Retinal pigment epithelial cell (primary cell): ENCODE data around the gene ARHGEF7.

ENCODE experiments used
- DNase-seq: peaks from one replicate; pipeline ENCODE4 v3.0.0-alpha.2; 2010; ENCODE audit warnings: low read depth
- H3K4me3 ChIP-seq: 2 replicates; pipeline ENCODE4 v1.5.1; 2011; ENCODE audit warnings: mild to moderate bottlenecking, low read length, control low read depth, moderate library complexity
- TF ChIP-seq, protein P1 (sequence below): conservative IDR thresholded peaks from 2 replicates; pipeline ENCODE4 v1.5.1; 2011; ENCODE audit warnings: low read depth, low read length, control low read depth, inconsistent platforms

The ARHGEF7 gene

DNA sequence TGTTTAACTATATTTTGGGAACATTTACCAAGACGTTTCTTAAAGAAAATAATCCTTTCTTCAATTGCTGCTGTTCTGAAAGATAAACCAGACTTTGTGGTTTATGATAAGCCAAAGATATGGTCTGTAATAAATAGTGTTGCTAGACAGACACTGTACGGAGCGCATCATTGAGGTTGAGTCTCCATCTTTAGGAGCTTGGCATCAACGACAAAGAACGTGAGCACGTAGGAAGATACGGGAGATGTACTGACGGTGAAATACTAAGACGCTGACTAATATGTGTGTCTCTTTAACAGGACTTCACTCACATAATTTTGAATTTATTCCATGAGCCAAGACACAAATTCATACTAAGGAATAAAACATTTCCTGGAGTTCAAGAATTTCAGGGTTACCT lies 221.6 kb downstream of the ARHGEF7 start:
- H3K4me3 ChIP-seq, result no peak overlapping the region
- TF ChIP-seq, protein P1, sequence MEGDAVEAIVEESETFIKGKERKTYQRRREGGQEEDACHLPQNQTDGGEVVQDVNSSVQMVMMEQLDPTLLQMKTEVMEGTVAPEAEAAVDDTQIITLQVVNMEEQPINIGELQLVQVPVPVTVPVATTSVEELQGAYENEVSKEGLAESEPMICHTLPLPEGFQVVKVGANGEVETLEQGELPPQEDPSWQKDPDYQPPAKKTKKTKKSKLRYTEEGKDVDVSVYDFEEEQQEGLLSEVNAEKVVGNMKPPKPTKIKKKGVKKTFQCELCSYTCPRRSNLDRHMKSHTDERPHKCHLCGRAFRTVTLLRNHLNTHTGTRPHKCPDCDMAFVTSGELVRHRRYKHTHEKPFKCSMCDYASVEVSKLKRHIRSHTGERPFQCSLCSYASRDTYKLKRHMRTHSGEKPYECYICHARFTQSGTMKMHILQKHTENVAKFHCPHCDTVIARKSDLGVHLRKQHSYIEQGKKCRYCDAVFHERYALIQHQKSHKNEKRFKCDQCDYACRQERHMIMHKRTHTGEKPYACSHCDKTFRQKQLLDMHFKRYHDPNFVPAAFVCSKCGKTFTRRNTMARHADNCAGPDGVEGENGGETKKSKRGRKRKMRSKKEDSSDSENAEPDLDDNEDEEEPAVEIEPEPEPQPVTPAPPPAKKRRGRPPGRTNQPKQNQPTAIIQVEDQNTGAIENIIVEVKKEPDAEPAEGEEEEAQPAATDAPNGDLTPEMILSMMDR, result no peak
- DNase-seq, result no peak

DNA sequence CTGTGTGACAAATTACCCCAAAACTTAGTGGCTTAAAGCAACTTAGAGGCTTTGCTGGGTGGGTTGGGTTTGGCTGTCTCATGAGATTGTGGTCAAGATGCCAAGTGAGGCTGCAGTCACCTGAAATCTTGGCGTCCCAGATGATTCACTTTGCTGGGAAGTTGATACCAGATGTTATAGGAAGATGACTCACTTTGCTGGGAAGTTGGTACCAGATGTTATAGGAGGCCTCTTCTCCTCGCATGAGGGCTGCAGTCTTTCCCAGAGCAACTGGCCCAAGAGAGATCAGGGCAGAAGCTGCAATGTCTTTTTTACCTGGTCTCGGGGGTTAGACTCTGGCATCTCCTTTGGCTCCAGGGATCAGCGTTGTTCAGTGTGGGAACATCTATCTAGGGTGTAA lies 222.1 kb downstream of the ARHGEF7 start:
- no peak overlapping the region for H3K4me3 ChIP-seq
- TF ChIP-seq, protein P1, result no peak
- DNase-seq, result no peak

DNA sequence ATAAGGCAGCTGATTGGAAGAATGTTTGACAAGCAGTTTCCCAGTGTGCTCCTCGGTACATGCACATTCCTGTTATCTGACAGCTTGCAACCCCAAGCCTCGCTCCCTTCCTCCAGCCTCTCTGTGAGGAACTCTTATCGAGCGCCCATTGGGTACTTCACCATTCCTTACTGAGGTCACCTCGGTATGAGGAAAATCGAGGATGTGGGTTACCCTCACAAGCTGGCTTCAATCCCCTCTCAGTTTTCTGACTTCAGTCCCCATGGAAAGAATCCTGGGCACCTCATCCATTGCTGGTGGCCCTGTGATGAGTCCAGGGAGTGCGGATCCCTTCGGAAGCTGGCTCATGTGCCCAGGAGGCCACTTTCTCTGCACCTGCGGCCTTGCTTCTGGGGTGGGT lies 222.6 kb downstream of the ARHGEF7 start:
- DNase-seq, result no peak
- no peak overlapping the region for H3K4me3 ChIP-seq
- TF ChIP-seq, protein P1, result no peak

DNA sequence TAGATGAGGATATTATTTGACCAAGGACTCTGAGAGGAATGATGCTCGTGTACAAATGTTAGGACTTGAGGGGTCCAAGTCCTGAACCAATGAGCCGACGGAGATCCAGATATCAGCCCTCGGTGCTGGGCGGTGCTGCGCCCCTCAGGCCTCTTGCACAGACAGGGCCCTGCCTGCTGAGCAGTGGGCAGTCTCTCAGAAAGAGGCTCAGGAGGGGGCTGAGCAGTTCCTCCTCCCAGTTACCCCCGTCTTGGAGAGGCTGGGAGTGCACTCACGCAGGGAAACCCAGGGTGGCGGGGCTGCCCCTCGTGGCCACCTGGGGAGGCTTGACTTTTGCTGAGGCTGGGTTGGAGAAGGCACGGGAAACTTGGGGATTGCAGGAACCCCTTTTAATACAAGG lies 223.7 kb downstream of the ARHGEF7 start:
- TF ChIP-seq, protein P1, result no peak
- no peak overlapping the region for H3K4me3 ChIP-seq
- no peak for DNase-seq

DNA sequence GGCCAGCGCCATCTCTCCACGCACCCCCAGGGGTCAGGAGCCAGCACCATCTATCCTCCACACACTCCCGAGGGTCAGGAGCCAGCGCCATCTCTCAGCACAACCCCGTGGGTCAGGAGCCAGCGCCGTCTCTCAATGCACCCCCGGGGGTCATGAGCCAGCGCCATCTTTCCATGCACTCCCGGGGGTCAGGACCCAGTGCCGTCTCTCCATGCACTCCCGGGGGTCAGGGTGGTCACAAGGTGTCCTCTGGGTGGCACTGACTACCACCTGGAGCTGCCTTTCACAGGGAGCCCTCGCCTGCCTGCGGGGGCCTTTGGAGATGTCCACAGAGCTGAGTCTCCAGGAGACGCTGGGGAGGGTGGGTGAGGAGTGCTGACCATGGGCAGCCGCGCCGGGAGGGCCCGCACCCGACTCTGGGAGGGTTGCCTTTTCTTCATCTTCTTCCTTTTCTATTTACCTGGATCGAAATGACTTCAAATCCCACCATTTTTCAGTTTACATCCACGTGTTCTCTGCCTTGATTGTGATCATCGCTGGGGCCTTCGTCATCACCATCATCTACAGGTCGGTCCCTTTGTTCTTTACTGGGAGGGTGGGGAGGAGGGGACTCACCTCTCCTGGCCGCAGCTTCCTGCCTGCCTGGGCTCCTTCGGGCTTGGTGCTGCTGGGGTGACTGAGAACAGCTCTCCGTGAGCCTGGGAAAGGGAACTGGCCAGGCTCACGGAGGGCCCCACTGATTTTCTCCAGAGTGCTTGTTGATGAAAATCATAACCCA lies 224.4 kb downstream of the ARHGEF7 start:
- no peak overlapping the region for H3K4me3 ChIP-seq
- no peak for DNase-seq
- TF ChIP-seq, protein P1, result no peak

DNA sequence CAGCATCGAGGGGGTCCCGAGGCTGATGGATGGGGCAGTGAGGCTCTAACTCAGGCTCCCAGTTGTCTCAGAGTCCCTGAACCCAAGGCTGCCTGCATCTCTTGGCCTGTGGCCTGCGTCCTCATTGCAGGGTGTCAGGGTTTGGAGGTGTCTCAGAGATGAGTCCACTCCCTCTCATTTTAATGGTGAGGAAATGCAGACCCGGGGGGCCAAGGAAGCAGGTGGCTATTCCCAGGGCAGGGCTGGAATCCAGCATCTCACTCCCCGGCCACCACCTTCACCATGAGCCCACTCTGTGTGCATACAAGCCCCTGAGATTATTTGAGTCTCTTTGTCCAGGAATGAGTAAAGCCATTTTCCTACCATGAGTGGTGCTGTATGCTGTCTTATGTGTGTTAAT lies 226.8 kb downstream of the ARHGEF7 start:
- no peak overlapping the region for H3K4me3 ChIP-seq
- TF ChIP-seq, protein P1, result no peak
- DNase-seq, result no peak

DNA sequence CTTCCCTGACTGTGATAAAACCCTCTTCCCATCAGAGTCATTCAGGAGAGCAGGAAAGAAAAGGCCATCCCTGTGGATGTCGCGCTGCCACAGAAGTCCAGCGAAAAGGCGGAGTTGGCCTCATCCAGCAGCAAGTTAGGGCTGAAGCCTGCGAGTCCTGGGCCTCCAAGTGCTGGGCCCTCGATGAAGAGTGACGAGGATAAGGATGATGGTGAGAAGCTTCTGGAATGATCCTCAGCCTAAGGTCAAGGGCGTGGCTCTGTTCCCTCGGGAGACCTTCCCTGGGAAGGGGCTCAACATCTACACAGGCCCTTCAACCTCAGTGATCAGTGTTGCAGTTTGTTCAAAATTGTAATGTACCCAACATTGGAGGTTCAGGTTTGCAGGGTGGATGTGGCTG lies 227.6 kb downstream of the ARHGEF7 start:
- no peak overlapping the region for H3K4me3 ChIP-seq
- no peak for DNase-seq
- TF ChIP-seq, protein P1, result no peak
